Uterus (tissue), 2 donors: ENCODE results near the gene MATK.

ENCODE experiments used
- CTCF ChIP-seq, 4 experiments: fragments of 200-600 bp in 2 of 4; fragments of 450-650 bp in 2 of 4; sonication (generic) in 2 of 4; IDR thresholded peaks; one replicate each; pipeline ENCODE4 v1.5.1; 2016 to 2019; ENCODE audit warnings: antibody characterized with exemption in 4 of 4, mild to moderate bottlenecking in 2 of 4, moderate library complexity in 1 of 4
- POLR2A ChIP-seq, 2 donors: fragments of 450-650 bp; IDR thresholded peaks; one replicate each; pipeline ENCODE4 v1.6.1; 2016; ENCODE audit warnings: antibody characterized with exemption in 2 of 2, mild to moderate bottlenecking in 1 of 2, moderate library complexity in 1 of 2

DNA sequence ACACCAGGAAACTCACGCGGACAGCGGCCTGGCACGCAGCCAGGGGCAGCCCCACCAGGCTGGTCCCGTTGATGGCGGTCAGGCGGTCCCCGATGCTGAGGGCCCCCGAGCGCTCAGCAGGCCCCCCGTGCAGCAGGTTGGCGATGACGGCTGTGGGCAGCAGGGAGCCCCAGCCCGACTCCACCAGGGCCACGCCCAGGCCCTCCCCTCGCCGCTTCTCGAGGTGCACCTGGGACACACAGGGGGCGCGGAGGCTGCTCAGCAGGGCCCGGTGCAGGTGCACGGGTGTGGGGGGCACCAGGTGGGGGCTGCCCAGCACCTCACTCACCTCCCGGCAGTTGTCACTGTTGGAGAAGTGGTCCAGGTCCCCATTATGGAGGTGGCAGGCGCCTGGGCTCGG is 33.7 kb downstream of the MATK start:
- TF ChIP-seq CTCF (IDR thresholded peaks at IDR 0.05) (no peak), POLR2A (IDR thresholded peaks at IDR 0.05) (no peak)
